ENCODE measurements around the gene PCCB. TPM values are rescaled to one million over a fixed set of nuclear protein-coding genes. Genes with fewer than 3 reads are reported as not detected.
"Not testable (repeated sequence)": the region's sequence is repeated elsewhere in the genome, so short reads cannot be mapped to it uniquely, and the experiment has no call there.

The PCCB gene
- total RNA-seq, 2 experiments from 2014 or later: 39.7 to 51.5 TPM

DNA sequence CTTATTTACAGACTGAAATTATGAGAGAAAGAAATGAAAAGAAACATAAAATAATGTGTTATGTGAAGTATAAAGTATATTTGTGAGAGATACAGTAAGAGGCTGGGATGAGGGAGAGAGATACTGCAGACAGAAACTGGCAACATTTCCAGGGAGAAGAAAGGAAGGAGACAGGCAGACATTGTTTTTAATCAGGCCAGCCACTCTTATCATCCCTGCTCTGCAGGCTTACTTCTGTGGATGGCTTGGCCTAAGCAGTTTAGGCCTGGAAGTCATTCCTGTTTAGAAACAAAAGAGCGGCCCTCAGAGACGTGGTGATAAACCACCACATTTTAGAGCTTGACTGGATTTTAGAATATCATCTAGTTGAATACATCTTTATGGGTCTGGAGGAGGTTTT is 12.4 kb downstream of the PCCB start:
- Histone ChIP-seq H3K79me2 (ENCODE audit: insufficient read depth, low read depth, low read length) (no peaks in the 10 kb centered on the region), H3K36me3 (ENCODE audit: insufficient read depth, low read length) (peaks cover 78% of the 10 kb centered on the region), H3K9me2 (ENCODE audit: insufficient read depth, low read length) (no peaks in the 10 kb centered on the region), H2AFZ (ENCODE audit: low read length) (no peak overlapping the region), H3K4me1 (ENCODE audit: insufficient read depth, low read length, poor library complexity, severe bottlenecking) (peaks cover 10% of the 10 kb centered on the region), H3K4me3 (ENCODE audit: low read depth, low read length, poor library complexity, severe bottlenecking) (no peak overlapping the region), H4K20me1 (ENCODE audit: insufficient read depth, low read length) (no peaks in the 10 kb centered on the region), H3K4me2 (ENCODE audit: low read length) (no peak overlapping the region), H3K9me3 (ENCODE audit: low read length) (no peaks in the 10 kb centered on the region), H3K27ac (ENCODE audit: low read depth, low read length, poor library complexity, severe bottlenecking) (no peak overlapping the region)
- intact Hi-C loops (cut with micrococcal nuclease; ENCODE audit: unreplicated experiment): no loop called here
- TF ChIP-seq, protein P1, sequence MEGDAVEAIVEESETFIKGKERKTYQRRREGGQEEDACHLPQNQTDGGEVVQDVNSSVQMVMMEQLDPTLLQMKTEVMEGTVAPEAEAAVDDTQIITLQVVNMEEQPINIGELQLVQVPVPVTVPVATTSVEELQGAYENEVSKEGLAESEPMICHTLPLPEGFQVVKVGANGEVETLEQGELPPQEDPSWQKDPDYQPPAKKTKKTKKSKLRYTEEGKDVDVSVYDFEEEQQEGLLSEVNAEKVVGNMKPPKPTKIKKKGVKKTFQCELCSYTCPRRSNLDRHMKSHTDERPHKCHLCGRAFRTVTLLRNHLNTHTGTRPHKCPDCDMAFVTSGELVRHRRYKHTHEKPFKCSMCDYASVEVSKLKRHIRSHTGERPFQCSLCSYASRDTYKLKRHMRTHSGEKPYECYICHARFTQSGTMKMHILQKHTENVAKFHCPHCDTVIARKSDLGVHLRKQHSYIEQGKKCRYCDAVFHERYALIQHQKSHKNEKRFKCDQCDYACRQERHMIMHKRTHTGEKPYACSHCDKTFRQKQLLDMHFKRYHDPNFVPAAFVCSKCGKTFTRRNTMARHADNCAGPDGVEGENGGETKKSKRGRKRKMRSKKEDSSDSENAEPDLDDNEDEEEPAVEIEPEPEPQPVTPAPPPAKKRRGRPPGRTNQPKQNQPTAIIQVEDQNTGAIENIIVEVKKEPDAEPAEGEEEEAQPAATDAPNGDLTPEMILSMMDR (conservative IDR thresholded peaks at IDR 0.05; ENCODE audit: low read length): no peak
- TF ChIP-seq EZH2phosphoT487 (IDR thresholded peaks at IDR 0.05; ENCODE audit: borderline replicate concordance, low read depth, low read length): no peak
- BruUV-seq (replicated peaks): TSS peak; percentile 59
- DNase-seq (ENCODE audit: low spot score): no peak
- ChIA-PET CTCF (ENCODE audit: unreplicated experiment) (no interaction called here), POLR2A (no interaction called here)

DNA sequence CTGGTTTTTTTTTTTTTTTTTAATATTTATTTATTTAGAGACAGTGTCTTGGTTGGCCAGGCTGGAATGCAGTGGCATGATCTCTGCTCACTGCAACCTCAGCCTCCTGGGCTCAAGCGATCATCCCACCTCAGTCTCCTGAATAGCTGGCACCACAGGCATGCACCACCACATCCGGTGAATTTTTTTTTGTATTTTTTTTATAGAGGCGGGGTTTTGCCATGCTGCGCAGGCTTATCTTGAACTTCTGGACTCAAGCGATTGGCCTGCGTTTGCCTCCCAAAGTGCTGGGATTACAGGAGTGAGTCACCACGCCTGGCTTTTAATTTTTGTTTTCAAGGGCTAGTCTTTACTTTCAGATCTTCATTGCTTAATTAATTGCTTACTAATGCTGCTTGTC is 13.1 kb downstream of the PCCB start:
- Histone ChIP-seq H3K4me3 (ENCODE audit: low read depth, low read length, poor library complexity, severe bottlenecking) (no peak overlapping the region), H3K9me3 (ENCODE audit: low read length) (no peaks in the 10 kb centered on the region), H3K4me2 (ENCODE audit: low read length) (no peak overlapping the region), H3K79me2 (ENCODE audit: insufficient read depth, low read depth, low read length) (no peaks in the 10 kb centered on the region), H3K9me2 (ENCODE audit: insufficient read depth, low read length) (no peaks in the 10 kb centered on the region), H3K36me3 (ENCODE audit: insufficient read depth, low read length) (peaks cover 71% of the 10 kb centered on the region), H2AFZ (ENCODE audit: low read length) (no peak overlapping the region), H3K4me1 (ENCODE audit: insufficient read depth, low read length, poor library complexity, severe bottlenecking) (peaks cover 8% of the 10 kb centered on the region), H4K20me1 (ENCODE audit: insufficient read depth, low read length) (no peaks in the 10 kb centered on the region), H3K27ac (ENCODE audit: low read depth, low read length, poor library complexity, severe bottlenecking) (no peak overlapping the region)
- no peak for DNase-seq (ENCODE audit: low spot score)
- intact Hi-C loops (cut with micrococcal nuclease; ENCODE audit: unreplicated experiment): no loop called here
- no TSS peak for BruUV-seq (replicated peaks)
- CTCF ChIA-PET (ENCODE audit: unreplicated experiment): no interaction called here
- POLR2A ChIA-PET: interaction anchor here (0.6 kb wide), 1 partner anchor 14 kb away, joined by 3 read pairs; no protein-coding TSS in a partner anchor
- TF ChIP-seq, protein P1 (conservative IDR thresholded peaks at IDR 0.05; ENCODE audit: low read length): no peak
- no peak for TF ChIP-seq EZH2phosphoT487 (IDR thresholded peaks at IDR 0.05; ENCODE audit: borderline replicate concordance, low read depth, low read length)

DNA sequence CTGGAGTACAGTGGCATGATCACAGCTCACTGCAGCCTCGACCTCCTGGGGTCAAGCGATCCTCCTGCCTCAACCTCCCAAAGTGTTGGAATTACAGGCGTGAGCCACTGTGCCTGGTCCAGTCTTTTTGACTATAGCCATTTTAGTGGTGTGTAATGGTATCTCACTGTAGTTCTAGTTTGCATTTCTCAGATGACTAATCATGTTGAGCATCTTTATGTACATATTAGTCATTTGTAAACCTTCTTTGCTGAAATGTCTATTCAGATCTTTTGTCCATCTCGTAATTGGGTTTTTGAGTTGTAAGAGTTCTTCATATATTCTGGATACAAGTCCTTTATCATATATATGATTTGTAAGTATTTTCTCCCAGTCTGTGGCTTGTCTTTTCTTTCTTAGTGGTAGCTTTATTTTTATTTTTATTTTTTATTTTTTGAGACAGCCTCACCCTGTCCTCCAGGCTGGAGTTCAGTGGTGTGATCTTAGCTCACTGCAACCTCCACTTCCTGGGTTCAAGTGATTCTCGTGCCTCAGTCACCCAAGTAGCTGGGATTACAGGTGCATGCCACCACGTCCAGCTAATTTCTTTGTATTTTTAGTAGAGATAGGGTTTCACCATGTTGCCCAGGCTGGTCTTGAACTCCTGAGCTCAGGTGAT is 16.5 kb downstream of the PCCB start:
- H3K4me1 ChIP-seq (ENCODE audit: insufficient read depth, low read length, poor library complexity, severe bottlenecking); H3K79me2 ChIP-seq (ENCODE audit: insufficient read depth, low read depth, low read length); CTCF ChIA-PET (ENCODE audit: unreplicated experiment); H3K4me2 ChIP-seq (ENCODE audit: low read length); DNase-seq (ENCODE audit: low spot score); H3K4me3 ChIP-seq (ENCODE audit: low read depth, low read length, poor library complexity, severe bottlenecking); H3K27ac ChIP-seq (ENCODE audit: low read depth, low read length, poor library complexity, severe bottlenecking); BruUV-seq (replicated peaks); H4K20me1 ChIP-seq (ENCODE audit: insufficient read depth, low read length); H3K9me2 ChIP-seq (ENCODE audit: insufficient read depth, low read length); intact Hi-C loops (cut with micrococcal nuclease; ENCODE audit: unreplicated experiment); H2AFZ ChIP-seq (ENCODE audit: low read length); H3K9me3 ChIP-seq (ENCODE audit: low read length): not testable (repeated sequence)
- H3K36me3 ChIP-seq (ENCODE audit: insufficient read depth, low read length): peaks cover 61% of the 10 kb centered on the region
- POLR2A ChIA-PET: interaction anchor here (0.6 to 1.0 kb wide), 6 partner anchors 15 to 89 kb away, joined by 3 to 5 read pairs (median 3); no protein-coding TSS in a partner anchor
